Left cardiac atrium (tissue), 2 donors: Measurements from ENCODE around the gene CARD11. TPM values are rescaled to one million over a fixed set of nuclear protein-coding genes. Genes with fewer than 3 reads are reported as not detected.

Experiments used
- total RNA-seq, 2 donors: library from RNA; stranded (reverse); fragmentation: NEBNext Ultra II Directional; extraction: Animal tissue kit (Norgen Biotek cat#: 25700); gene quantifications; one replicate each; pipeline ENCODE4 v1.2.1, GENCODE V29; 2021
- donor health status: DM: no; HTN: yes; CAD: no; lungs with severe emphysema.
- donor health status: DM: yes; HTN: yes; CAD: no.

The CARD11 gene
- total RNA-seq, 2 donors from 2014 or later: 0.42 to 1.3 TPM

Other genes with a start within 250 kb of the CARD11 start
- gene GNA12, start 199.6 kb downstream of the CARD11 start, total RNA-seq: 10 to 100 TPM; 47.4 to 52.2 TPM